Nephron (organoid): ENCODE results near the gene SLC9A9.

Source experiments
- H3K27ac Mint-ChIP-seq, 3 experiments: 2 replicates each; pipeline ENCODE4 v1.8.0; 2020; ENCODE audit warnings: mixed read lengths in 3 of 3, mild to moderate bottlenecking in 2 of 3, moderate library complexity in 1 of 3
- H3K27me3 Mint-ChIP-seq: 2 replicates; pipeline ENCODE4 v1.8.0; 2021; ENCODE audit warnings: low read depth, mild to moderate bottlenecking, moderate library complexity, mixed read lengths
- H3K36me3 Mint-ChIP-seq: 2 replicates; pipeline ENCODE4 v1.8.0; 2020; ENCODE audit warnings: low read depth, mixed read lengths
- H3K4me1 Mint-ChIP-seq: 2 replicates; pipeline ENCODE4 v1.8.0; 2020; ENCODE audit warnings: mixed read lengths
- H3K4me3 Mint-ChIP-seq, 3 experiments: 2 replicates each; pipeline ENCODE4 v1.8.0; 2020; ENCODE audit warnings: mild to moderate bottlenecking in 3 of 3, mixed read lengths in 3 of 3, moderate library complexity in 2 of 3
- H3K9me3 Mint-ChIP-seq: 2 replicates; pipeline ENCODE4 v1.8.0; 2020; ENCODE audit warnings: mixed read lengths
- CTCF ChIP-seq, 3 experiments: fragments of 200-600 bp; sonication (generic); IDR thresholded peaks; one replicate each; pipeline ENCODE4 v1.5.0; 2021; ENCODE audit warnings: antibody characterized with exemption in 3 of 3; ENCODE audit not compliant: unreplicated experiment in 3 of 3

The SLC9A9 gene

GRCh38 chr3:143769616-143770015, 78.7 kb downstream of the SLC9A9 start:
- no peaks in the 10 kb centered on the region for H3K36me3 Mint-ChIP-seq
- H3K4me3 Mint-ChIP-seq = no peak overlapping the region
- no peak for TF ChIP-seq CTCF (IDR thresholded peaks at IDR 0.05; ENCODE audit: unreplicated experiment in 3 of 3)
- H3K9me3 Mint-ChIP-seq = no peaks in the 10 kb centered on the region
- H3K27me3 Mint-ChIP-seq = no peaks in the 10 kb centered on the region
- H3K4me1 Mint-ChIP-seq = no peaks in the 10 kb centered on the region
- H3K27ac Mint-ChIP-seq = no peak overlapping the region

GRCh38 chr3:143764840-143765239, 83.4 kb downstream of the SLC9A9 start:
- Mint-ChIP-seq H3K36me3 (no peaks in the 10 kb centered on the region), H3K9me3 (peaks cover 6% of the 10 kb centered on the region), H3K27me3 (no peaks in the 10 kb centered on the region), H3K27ac (no peak overlapping the region), H3K4me3 (no peak overlapping the region), H3K4me1 (peaks cover 6% of the 10 kb centered on the region)
- TF ChIP-seq CTCF (IDR thresholded peaks at IDR 0.05; ENCODE audit: unreplicated experiment in 3 of 3) = no peak

- peak; percentile 50 to 73 (median 50) for TF ChIP-seq CTCF (IDR thresholded peaks at IDR 0.05; ENCODE audit: unreplicated experiment in 3 of 3)
- H3K27me3 Mint-ChIP-seq = no peaks in the 10 kb centered on the region
- peak overlapping the region; percentile 20 to 70 (median 44) for H3K27ac Mint-ChIP-seq
- H3K9me3 Mint-ChIP-seq = peaks cover 6% of the 10 kb centered on the region
- no peak overlapping the region for H3K4me3 Mint-ChIP-seq
- H3K4me1 Mint-ChIP-seq = peaks cover 6% of the 10 kb centered on the region
- H3K36me3 Mint-ChIP-seq = no peaks in the 10 kb centered on the region
These were observed 84.6 kb downstream of the SLC9A9 start for GRCh38 chr3:143763564-143764162.

GRCh38 chr3:143757691-143758090, 90.6 kb downstream of the SLC9A9 start:
- no peak for TF ChIP-seq CTCF (IDR thresholded peaks at IDR 0.05; ENCODE audit: unreplicated experiment in 3 of 3)
- Mint-ChIP-seq H3K9me3 (peaks cover 6% of the 10 kb centered on the region), H3K27ac (no peak overlapping the region), H3K36me3 (no peaks in the 10 kb centered on the region), H3K27me3 (no peaks in the 10 kb centered on the region), H3K4me1 (peaks cover 23% of the 10 kb centered on the region), H3K4me3 (no peak overlapping the region)

- H3K4me3 Mint-ChIP-seq = no peak overlapping the region
- no peaks in the 10 kb centered on the region for H3K36me3 Mint-ChIP-seq
- no peak for TF ChIP-seq CTCF (IDR thresholded peaks at IDR 0.05; ENCODE audit: unreplicated experiment in 3 of 3)
- no peaks in the 10 kb centered on the region for H3K27me3 Mint-ChIP-seq
- H3K27ac Mint-ChIP-seq = no peak overlapping the region
- H3K4me1 Mint-ChIP-seq = peaks cover 27% of the 10 kb centered on the region
- H3K9me3 Mint-ChIP-seq = peaks cover 6% of the 10 kb centered on the region
These were observed 92.3 kb downstream of the SLC9A9 start for GRCh38 chr3:143755978-143756377.

- Mint-ChIP-seq H3K36me3 (no peaks in the 10 kb centered on the region), H3K27ac (peak overlapping the region in 2 of 3 experiments; percentile 37 to 76), H3K9me3 (no peaks in the 10 kb centered on the region), H3K27me3 (no peaks in the 10 kb centered on the region), H3K4me1 (peaks cover 27% of the 10 kb centered on the region), H3K4me3 (no peak overlapping the region)
- no peak for TF ChIP-seq CTCF (IDR thresholded peaks at IDR 0.05; ENCODE audit: unreplicated experiment in 3 of 3)
These were observed 94.2 kb downstream of the SLC9A9 start for GRCh38 chr3:143754090-143754489.
